ENCODE results near the gene TCN1.

The TCN1 gene

GRCh38 chr11:59846556-59846955 lies 19.7 kb downstream of the TCN1 start:
- H3K4me3 ChIP-seq (replicated peaks; ENCODE audit: low read depth, low read length) = no peak overlapping the region
- DNase-seq (ENCODE audit: extremely low read depth, low read depth) = no peak
- TF ChIP-seq CTCF (IDR thresholded peaks at IDR 0.05; ENCODE audit: low read depth, low read length, missing control alignments) = no peak

GRCh38 chr11:59845399-59845798 lies 20.9 kb downstream of the TCN1 start, which contains the start of gene CBLIF:
Gene CBLIF (minus strand): TSS chr11:59845499. CDS start chr11:59845453, 46 bp downstream.
- DNase-seq (ENCODE audit: extremely low read depth, low read depth) = no peak
- TF ChIP-seq CTCF (IDR thresholded peaks at IDR 0.05; ENCODE audit: low read depth, low read length, missing control alignments) = no peak
- H3K4me3 ChIP-seq (replicated peaks; ENCODE audit: low read depth, low read length) = no peak within 1 kb of the TSS

GRCh38 chr11:59842316-59842715 lies 24.0 kb downstream of the TCN1 start:
- no peak overlapping the region for H3K4me3 ChIP-seq (replicated peaks; ENCODE audit: low read depth, low read length)
- DNase-seq (ENCODE audit: extremely low read depth, low read depth) = no peak
- TF ChIP-seq CTCF (IDR thresholded peaks at IDR 0.05; ENCODE audit: low read depth, low read length, missing control alignments) = no peak

- no peak for DNase-seq (ENCODE audit: extremely low read depth, low read depth)
- H3K4me3 ChIP-seq (replicated peaks; ENCODE audit: low read depth, low read length) = no peak overlapping the region
- TF ChIP-seq CTCF (IDR thresholded peaks at IDR 0.05; ENCODE audit: low read depth, low read length, missing control alignments) = no peak
Measured at GRCh38 chr11:59841514-59841913, 24.8 kb downstream of the TCN1 start.

- no peak overlapping the region for H3K4me3 ChIP-seq (replicated peaks; ENCODE audit: low read depth, low read length)
- DNase-seq (ENCODE audit: extremely low read depth, low read depth) = no peak
- TF ChIP-seq CTCF (IDR thresholded peaks at IDR 0.05; ENCODE audit: low read depth, low read length, missing control alignments) = no peak
Measured at GRCh38 chr11:59839615-59840014, 26.7 kb downstream of the TCN1 start.

GRCh38 chr11:59833602-59834001 lies 32.7 kb downstream of the TCN1 start:
- no peak for TF ChIP-seq CTCF (IDR thresholded peaks at IDR 0.05; ENCODE audit: low read depth, low read length, missing control alignments)
- H3K4me3 ChIP-seq (replicated peaks; ENCODE audit: low read depth, low read length) = no peak overlapping the region
- no peak for DNase-seq (ENCODE audit: extremely low read depth, low read depth)

- no peak for TF ChIP-seq CTCF (IDR thresholded peaks at IDR 0.05; ENCODE audit: low read depth, low read length, missing control alignments)
Measured at GRCh38 chr11:59829358-59829757, 36.9 kb downstream of the TCN1 start.

More at GRCh38 chr11:59829358-59829757, 36.9 kb downstream of the TCN1 start:
- DNase-seq (ENCODE audit: extremely low read depth, low read depth) = no peak
- H3K4me3 ChIP-seq (replicated peaks; ENCODE audit: low read depth, low read length) = no peak overlapping the region

Measured in HFF-Myc (cell line).